Measurements from ENCODE around the gene BTBD18. TPM values are rescaled to one million over a fixed set of nuclear protein-coding genes. Genes with fewer than 3 reads are reported as not detected.
A peak's percentile ranks its signal among the peaks of the same experiment; 100 is the strongest.

The BTBD18 gene
- total and polyA plus RNA-seq, 4 donors, result 0.13 TPM; not detected in 3

- Histone ChIP-seq H3K9ac (ENCODE audit: low read depth in 1 of 2, low read length in 2 of 2) (no peak overlapping the region), H3K9me3 (ENCODE audit: control insufficient read depth in 4 of 4, low read length in 3 of 4) (no peaks in the 10 kb centered on the region), H3K27ac (ENCODE audit: low read depth in 1 of 2, low read length in 2 of 2) (no peak overlapping the region), H3K4me1 (ENCODE audit: control insufficient read depth in 4 of 4, insufficient read depth in 4 of 4, low read length in 3 of 4) (peaks cover 0 to 17% (median 12%) of the 10 kb centered on the region in 4 donors), H3K36me3 (ENCODE audit: control insufficient read depth in 4 of 4, insufficient read depth in 3 of 4, low read depth in 1 of 4, low read length in 3 of 4) (peaks cover 7 to 20% (median 12%) of the 10 kb centered on the region in 4 donors), H3K27me3 (ENCODE audit: control insufficient read depth in 4 of 4, insufficient read depth in 4 of 4, low read length in 3 of 4) (no peaks in the 10 kb centered on the region), H3K4me3 (ENCODE audit: low read depth in 1 of 3, low read length in 3 of 3) (no peak overlapping the region)
- 91% methylated on average over 2 of the region's 2 CpGs for WGBS
- TF ChIP-seq JUND (IDR thresholded peaks at IDR 0.05), result no peak
- TF ChIP-seq HNF4G (IDR thresholded peaks at IDR 0.05), result no peak
- no peak for TF ChIP-seq EGR1 (IDR thresholded peaks at IDR 0.05; ENCODE audit: low read depth in 2 of 2)
- no peak for TF ChIP-seq TAF1 (conservative IDR thresholded peaks at IDR 0.05)
- TF ChIP-seq RAD21 (IDR thresholded peaks at IDR 0.05), result no peak
- no peak for TF ChIP-seq FOXA1 (IDR thresholded peaks at IDR 0.05)
- no peak for DNase-seq (ENCODE audit: low spot score)
Observed at GRCh38 chr11:57744357-57744756, 7.3 kb downstream of the BTBD18 start.

DNA sequence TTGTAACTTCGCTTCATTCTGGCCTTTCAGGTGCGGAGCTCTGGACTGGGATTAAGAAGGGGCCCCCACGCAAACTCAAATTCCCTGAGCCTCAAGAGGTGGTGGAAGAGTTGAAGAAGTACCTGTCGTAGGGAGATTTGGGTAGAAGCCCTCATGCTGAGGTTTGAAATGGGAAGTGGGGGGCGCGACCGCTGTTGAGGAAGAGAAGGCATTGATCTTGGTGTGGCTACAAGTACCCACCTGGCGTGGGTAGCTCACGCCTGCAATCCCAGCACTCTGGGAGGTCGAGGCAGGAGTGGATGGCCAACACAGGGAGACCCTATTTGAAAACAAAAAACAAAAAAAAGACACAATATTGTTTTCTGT lies 9.5 kb downstream of the BTBD18 start:
- H3K4me1 ChIP-seq (ENCODE audit: control insufficient read depth in 4 of 4, insufficient read depth in 4 of 4, low read length in 3 of 4), result peaks cover 0 to 17% (median 12%) of the 10 kb centered on the region in 4 donors
- H3K9me3 ChIP-seq (ENCODE audit: control insufficient read depth in 4 of 4, low read length in 3 of 4), result no peaks in the 10 kb centered on the region
- H3K36me3 ChIP-seq (ENCODE audit: control insufficient read depth in 4 of 4, insufficient read depth in 3 of 4, low read depth in 1 of 4, low read length in 3 of 4), result peaks cover 12 to 36% (median 22%) of the 10 kb centered on the region in 4 donors
- H3K27me3 ChIP-seq (ENCODE audit: control insufficient read depth in 4 of 4, insufficient read depth in 4 of 4, low read length in 3 of 4), result no peaks in the 10 kb centered on the region
- H3K4me3 ChIP-seq (ENCODE audit: low read depth in 1 of 3, low read length in 3 of 3), result peak overlapping the region; percentile 73 to 97 (median 95)
- TF ChIP-seq, protein P1, sequence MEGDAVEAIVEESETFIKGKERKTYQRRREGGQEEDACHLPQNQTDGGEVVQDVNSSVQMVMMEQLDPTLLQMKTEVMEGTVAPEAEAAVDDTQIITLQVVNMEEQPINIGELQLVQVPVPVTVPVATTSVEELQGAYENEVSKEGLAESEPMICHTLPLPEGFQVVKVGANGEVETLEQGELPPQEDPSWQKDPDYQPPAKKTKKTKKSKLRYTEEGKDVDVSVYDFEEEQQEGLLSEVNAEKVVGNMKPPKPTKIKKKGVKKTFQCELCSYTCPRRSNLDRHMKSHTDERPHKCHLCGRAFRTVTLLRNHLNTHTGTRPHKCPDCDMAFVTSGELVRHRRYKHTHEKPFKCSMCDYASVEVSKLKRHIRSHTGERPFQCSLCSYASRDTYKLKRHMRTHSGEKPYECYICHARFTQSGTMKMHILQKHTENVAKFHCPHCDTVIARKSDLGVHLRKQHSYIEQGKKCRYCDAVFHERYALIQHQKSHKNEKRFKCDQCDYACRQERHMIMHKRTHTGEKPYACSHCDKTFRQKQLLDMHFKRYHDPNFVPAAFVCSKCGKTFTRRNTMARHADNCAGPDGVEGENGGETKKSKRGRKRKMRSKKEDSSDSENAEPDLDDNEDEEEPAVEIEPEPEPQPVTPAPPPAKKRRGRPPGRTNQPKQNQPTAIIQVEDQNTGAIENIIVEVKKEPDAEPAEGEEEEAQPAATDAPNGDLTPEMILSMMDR (IDR thresholded peaks at IDR 0.05; ENCODE audit: low read depth, low read length, missing input control), result no peak
- TF ChIP-seq SP1 (IDR thresholded peaks at IDR 0.05) (no peak), JUND (IDR thresholded peaks at IDR 0.05) (no peak), HNF4G (IDR thresholded peaks at IDR 0.05) (no peak), FOXA2 (IDR thresholded peaks at IDR 0.05) (no peak), YY1 (IDR thresholded peaks at IDR 0.05) (no peak), NR2F2 (IDR thresholded peaks at IDR 0.05) (no peak), ZBTB33 (IDR thresholded peaks at IDR 0.05) (no peak), FOXA1 (IDR thresholded peaks at IDR 0.05) (no peak), GABPA (IDR thresholded peaks at IDR 0.05 in 1 of 2, conservative IDR thresholded peaks at IDR 0.05 in 1 of 2) (no peak), MAX (IDR thresholded peaks at IDR 0.05) (no peak), REST (IDR thresholded peaks at IDR 0.05) (no peak), RAD21 (IDR thresholded peaks at IDR 0.05) (no peak), RXRA (IDR thresholded peaks at IDR 0.05) (no peak), HNF4A (conservative IDR thresholded peaks at IDR 0.05) (no peak), EGR1 (IDR thresholded peaks at IDR 0.05; ENCODE audit: low read depth in 2 of 2) (no peak), TAF1 (conservative IDR thresholded peaks at IDR 0.05) (no peak)
- TF ChIP-seq, protein P2, sequence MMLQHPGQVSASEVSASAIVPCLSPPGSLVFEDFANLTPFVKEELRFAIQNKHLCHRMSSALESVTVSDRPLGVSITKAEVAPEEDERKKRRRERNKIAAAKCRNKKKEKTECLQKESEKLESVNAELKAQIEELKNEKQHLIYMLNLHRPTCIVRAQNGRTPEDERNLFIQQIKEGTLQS (IDR thresholded peaks at IDR 0.05), result no peak
- DNase-seq (ENCODE audit: low spot score), result no peak
- peak overlapping the region; percentile 75 to 93 for H3K9ac ChIP-seq (ENCODE audit: low read depth in 1 of 2, low read length in 2 of 2)
- peak overlapping the region; percentile 82 to 84 for H3K27ac ChIP-seq (ENCODE audit: low read depth in 1 of 2, low read length in 2 of 2)
- WGBS, result 5% methylated on average over 10 of the region's 10 CpGs
